Neural progenitor cell (in vitro differentiated cells): Measurements from ENCODE around the gene EVL.
"Not testable (repeated sequence)": the region's sequence is repeated elsewhere in the genome, so short reads cannot be mapped to it uniquely, and the experiment has no call there.

ENCODE experiments used
- CTCF ChIP-seq: fragments of 200-600 bp; sonication (generic); IDR thresholded peaks from 2 replicates; pipeline ENCODE4 v1.5.1; 2017; ENCODE audit warnings: antibody characterized with exemption, mild to moderate bottlenecking
- EZH2 ChIP-seq: fragments of 200-600 bp; sonication (generic); IDR thresholded peaks from 2 replicates; pipeline ENCODE4 v1.6.1; 2017; ENCODE audit warnings: antibody characterized with exemption, mild to moderate bottlenecking, moderate library complexity
- EZH2phosphoT487 ChIP-seq: fragments of 200-600 bp; sonication (generic); IDR thresholded peaks from 2 replicates; pipeline ENCODE4 v1.6.1; 2017; ENCODE audit warnings: antibody characterized with exemption

DNA sequence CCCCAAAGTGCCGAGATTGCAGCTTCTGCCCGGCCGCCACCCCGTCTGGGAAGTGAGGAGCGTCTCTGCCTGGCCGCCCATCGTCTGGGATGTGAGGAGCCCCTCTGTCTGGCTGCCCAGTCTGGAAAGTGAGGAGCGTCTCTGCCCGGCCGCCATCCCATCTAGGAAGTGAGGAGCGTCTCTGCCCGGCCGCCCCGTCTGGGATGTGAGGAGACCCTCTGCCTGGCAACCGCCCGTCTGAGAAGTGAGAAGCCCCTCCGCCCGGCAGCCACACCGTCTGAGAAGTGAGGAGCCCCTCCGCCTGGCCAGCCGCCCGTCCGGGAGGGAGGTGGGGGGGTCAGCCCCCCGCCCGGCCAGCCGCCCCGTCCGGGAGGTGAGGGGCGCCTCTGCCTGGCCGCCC, 115.4 kb downstream of the EVL start:
- TF ChIP-seq CTCF, EZH2, EZH2phosphoT487: not testable (repeated sequence)
